ENCODE data around the gene PUS7L. TPM values are rescaled to one million over a fixed set of nuclear protein-coding genes. Genes with fewer than 3 reads are reported as not detected.
"Not testable (repeated sequence)": the region's sequence is repeated elsewhere in the genome, so short reads cannot be mapped to it uniquely, and the experiment has no call there.

PUS7L gene
- total RNA-seq, 2 donors from 2014 or later = 7.6 to 8.9 TPM

DNA sequence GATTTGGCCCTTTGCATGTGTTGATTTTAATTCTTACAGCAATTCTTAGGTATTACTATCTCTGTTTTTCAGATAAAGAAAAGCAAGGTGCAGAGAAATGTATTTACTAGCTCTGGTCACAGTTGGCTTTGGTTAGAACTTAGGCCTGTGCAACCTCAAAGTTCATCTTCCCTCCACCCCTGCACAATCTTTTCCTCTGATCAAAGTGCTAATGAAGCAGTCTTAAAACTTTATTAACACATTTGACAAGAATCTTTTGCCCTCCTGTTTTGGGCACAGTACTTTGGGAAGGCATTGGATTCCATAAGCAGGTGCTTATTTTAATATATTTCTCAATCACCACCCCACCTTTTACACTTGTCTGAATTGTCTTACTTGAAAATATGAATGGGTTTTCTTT is 2.9 kb upstream of the PUS7L start:
- TF ChIP-seq, protein P1, sequence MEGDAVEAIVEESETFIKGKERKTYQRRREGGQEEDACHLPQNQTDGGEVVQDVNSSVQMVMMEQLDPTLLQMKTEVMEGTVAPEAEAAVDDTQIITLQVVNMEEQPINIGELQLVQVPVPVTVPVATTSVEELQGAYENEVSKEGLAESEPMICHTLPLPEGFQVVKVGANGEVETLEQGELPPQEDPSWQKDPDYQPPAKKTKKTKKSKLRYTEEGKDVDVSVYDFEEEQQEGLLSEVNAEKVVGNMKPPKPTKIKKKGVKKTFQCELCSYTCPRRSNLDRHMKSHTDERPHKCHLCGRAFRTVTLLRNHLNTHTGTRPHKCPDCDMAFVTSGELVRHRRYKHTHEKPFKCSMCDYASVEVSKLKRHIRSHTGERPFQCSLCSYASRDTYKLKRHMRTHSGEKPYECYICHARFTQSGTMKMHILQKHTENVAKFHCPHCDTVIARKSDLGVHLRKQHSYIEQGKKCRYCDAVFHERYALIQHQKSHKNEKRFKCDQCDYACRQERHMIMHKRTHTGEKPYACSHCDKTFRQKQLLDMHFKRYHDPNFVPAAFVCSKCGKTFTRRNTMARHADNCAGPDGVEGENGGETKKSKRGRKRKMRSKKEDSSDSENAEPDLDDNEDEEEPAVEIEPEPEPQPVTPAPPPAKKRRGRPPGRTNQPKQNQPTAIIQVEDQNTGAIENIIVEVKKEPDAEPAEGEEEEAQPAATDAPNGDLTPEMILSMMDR (IDR thresholded peaks at IDR 0.05) = no peak
- Histone ChIP-seq H3K36me3 (no peaks in the 10 kb centered on the region), H3K4me1 (ENCODE audit: control insufficient read depth in 1 of 2, low read depth in 2 of 2) (peaks cover 26 to 33% of the 10 kb centered on the region in 2 donors), H3K27ac (no peak overlapping the region), H3K9me3 (no peaks in the 10 kb centered on the region), H3K4me3 (no peak overlapping the region), H3K27me3 (replicated peaks; ENCODE audit: insufficient read depth) (no peaks in the 10 kb centered on the region)
- DNase-seq (ENCODE audit: low spot score) (no peak), ATAC-seq (ENCODE audit: insufficient number of reproducible peaks, low FRiP score, low read depth) (no peak)

DNA sequence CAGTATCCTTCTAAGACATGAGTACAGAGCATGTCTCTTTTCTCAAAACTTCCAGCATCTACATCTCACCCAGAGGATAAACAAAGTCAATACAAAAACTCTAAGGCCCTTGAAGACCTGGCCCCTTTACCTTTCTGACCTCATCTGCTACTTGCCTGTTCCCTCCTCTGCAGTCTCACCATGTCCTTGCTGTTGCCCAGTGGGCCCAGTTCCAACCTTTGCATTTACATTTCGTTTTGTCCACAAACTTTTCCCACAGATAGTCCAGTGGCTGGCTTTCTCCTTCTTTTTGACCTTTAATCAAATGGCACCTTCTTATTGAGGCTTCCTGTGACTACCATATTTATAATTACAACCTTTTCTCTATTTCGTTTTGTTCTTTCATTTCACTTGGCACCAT is 1.8 kb upstream of the PUS7L start:
- TF ChIP-seq, protein P1 (IDR thresholded peaks at IDR 0.05) = no peak
- no peak for DNase-seq (ENCODE audit: low spot score)

DNA sequence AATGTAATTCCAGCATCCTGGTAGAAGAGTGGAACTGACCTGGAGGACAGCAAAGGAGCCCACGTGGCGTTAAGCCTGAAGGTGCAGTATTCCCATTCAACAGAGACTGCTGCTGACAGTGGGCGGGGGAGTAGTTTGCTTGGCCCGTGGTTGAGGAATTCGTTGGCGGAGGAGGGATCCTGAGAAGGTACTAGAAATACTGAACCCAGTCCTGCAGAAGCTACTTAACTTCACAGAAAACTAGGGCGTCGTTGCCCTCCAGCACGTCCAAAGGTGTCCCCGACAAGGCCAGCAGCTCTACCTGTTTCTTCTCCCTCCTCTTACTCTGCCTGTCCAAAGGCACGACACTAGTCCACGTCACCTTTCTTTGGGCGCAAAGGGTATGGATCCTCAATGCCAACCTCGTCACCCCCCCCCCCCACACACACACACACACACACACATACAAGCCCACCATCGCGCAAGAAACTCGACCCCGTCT is 303 bp downstream of the PUS7L start:
- Histone ChIP-seq H3K36me3 (peaks cover 5% of the 10 kb centered on the region), H3K27me3 (replicated peaks; ENCODE audit: insufficient read depth) (no peaks in the 10 kb centered on the region), H3K27ac (peak overlapping the region in 1 of 2 donors; percentile 83), H3K9me3 (no peaks in the 10 kb centered on the region), H3K4me1 (ENCODE audit: control insufficient read depth in 1 of 2, low read depth in 2 of 2) (peaks cover 28 to 38% of the 10 kb centered on the region in 2 donors), H3K4me3 (peak overlapping the region; percentile 89)
- TF ChIP-seq, protein P1 (IDR thresholded peaks at IDR 0.05) = no peak
- ATAC-seq (ENCODE audit: insufficient number of reproducible peaks, low FRiP score, low read depth) (no peak), DNase-seq (ENCODE audit: low spot score) (no peak)

More for the DNA sequence above, 1.8 kb upstream of the PUS7L start:
- Histone ChIP-seq H3K27me3 (replicated peaks; ENCODE audit: insufficient read depth) (no peaks in the 10 kb centered on the region), H3K27ac (no peak overlapping the region), H3K4me3 (peak overlapping the region; percentile 89), H3K4me1 (ENCODE audit: control insufficient read depth in 1 of 2, low read depth in 2 of 2) (peaks cover 26 to 33% of the 10 kb centered on the region in 2 donors), H3K9me3 (no peaks in the 10 kb centered on the region), H3K36me3 (no peaks in the 10 kb centered on the region)
- ATAC-seq (ENCODE audit: insufficient number of reproducible peaks, low FRiP score, low read depth) = no peak

DNA sequence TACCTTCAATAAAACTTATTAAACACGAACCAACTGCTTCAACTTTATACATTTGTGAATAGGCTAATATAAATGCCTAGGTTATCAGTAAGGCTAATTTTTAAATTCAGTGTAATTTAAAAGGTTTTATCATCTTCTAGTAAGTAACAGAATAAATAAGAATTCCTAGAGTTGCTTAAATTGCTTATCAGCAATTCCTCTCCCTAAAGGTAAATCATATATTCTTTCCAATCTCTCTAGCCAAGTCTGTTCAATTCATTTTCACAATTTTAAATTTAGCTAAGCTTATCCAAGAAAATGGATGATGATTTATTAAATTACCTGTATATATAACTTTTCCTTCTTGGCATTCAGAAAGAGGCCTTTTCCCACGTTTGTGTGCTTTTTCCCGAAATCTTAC is 4.6 kb downstream of the PUS7L start:
- peaks cover 5% of the 10 kb centered on the region for H3K36me3 ChIP-seq
- no peak overlapping the region for H3K4me3 ChIP-seq
- H3K27ac ChIP-seq = no peak overlapping the region
- H3K4me1 ChIP-seq (ENCODE audit: control insufficient read depth in 1 of 2, low read depth in 2 of 2) = peaks cover 8 to 15% of the 10 kb centered on the region in 2 donors
- DNase-seq (ENCODE audit: low spot score) (no peak), ATAC-seq (ENCODE audit: insufficient number of reproducible peaks, low FRiP score, low read depth) (no peak)
- TF ChIP-seq, protein P1 (IDR thresholded peaks at IDR 0.05) = no peak
- H3K9me3 ChIP-seq = no peaks in the 10 kb centered on the region
- H3K27me3 ChIP-seq (replicated peaks; ENCODE audit: insufficient read depth) = no peaks in the 10 kb centered on the region

DNA sequence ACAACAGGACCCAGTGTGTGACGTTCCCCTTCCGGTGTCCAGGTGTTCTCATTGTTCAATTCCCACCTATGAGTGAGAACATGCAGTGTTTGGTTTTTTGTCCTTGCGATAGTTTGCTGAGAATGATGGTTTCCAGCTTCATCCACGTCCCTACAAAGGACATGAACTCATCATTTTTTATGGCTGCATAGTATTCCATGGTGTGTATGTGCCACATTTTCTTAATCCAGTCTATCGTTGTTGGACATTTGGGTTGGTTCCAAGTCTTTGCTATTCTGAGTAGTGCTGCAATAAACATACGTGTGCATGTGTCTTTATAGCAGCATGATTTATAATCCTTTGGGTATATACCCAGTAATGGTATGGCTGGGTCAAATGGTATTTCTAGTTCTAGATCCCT is 7.2 kb downstream of the PUS7L start:
- not testable (repeated sequence) for H3K4me3 ChIP-seq; DNase-seq (ENCODE audit: low spot score); H3K36me3 ChIP-seq; H3K9me3 ChIP-seq; H3K4me1 ChIP-seq (ENCODE audit: control insufficient read depth in 1 of 2, low read depth in 2 of 2); H3K27ac ChIP-seq; ATAC-seq (ENCODE audit: insufficient number of reproducible peaks, low FRiP score, low read depth); H3K27me3 ChIP-seq (replicated peaks; ENCODE audit: insufficient read depth)

DNA sequence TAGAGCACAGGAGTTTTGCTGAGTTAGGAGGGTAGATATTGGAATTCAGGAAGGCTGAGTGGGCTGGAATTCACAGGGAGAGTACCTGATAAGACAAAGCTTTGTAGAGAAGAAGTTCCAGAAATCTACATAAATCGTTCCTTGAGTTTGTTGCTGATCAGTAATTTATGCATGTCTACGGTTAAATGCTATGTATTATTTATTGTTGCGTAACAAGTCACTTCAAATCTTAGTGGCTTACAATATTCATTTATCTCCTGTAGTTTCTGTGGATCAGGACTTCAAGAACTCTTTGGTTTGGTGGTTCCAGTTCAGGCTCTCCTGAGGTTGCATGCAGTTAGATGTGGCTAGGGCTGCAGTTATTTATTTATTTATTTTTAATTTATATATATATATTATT is 7.8 kb downstream of the PUS7L start:
- no peak overlapping the region for H3K4me3 ChIP-seq

More for the DNA sequence above, 7.8 kb downstream of the PUS7L start:
- ATAC-seq (ENCODE audit: insufficient number of reproducible peaks, low FRiP score, low read depth) = no peak
- TF ChIP-seq, protein P1 (IDR thresholded peaks at IDR 0.05) = no peak
- H3K27ac ChIP-seq = no peak overlapping the region
- no peak for DNase-seq (ENCODE audit: low spot score)
- H3K9me3 ChIP-seq = no peaks in the 10 kb centered on the region
- H3K27me3 ChIP-seq (replicated peaks; ENCODE audit: insufficient read depth) = no peaks in the 10 kb centered on the region
- peaks cover 5% of the 10 kb centered on the region for H3K36me3 ChIP-seq
- H3K4me1 ChIP-seq (ENCODE audit: control insufficient read depth in 1 of 2, low read depth in 2 of 2) = peaks cover 3 to 7% of the 10 kb centered on the region in 2 donors
